GM19372 (cell line): Measurements from ENCODE around the gene SPTLC2.

Experiments used
- ATAC-seq: cut with Tn5 transposase; IDR thresholded peaks from one replicate; pipeline ENCODE4 v1.9.1; 2021; ENCODE audit warnings: mild to moderate bottlenecking, low read depth, moderate library complexity; ENCODE audit not compliant: unreplicated experiment

The SPTLC2 gene

GRCh38 chr14:77625360-77625759, 8.9 kb upstream of the SPTLC2 start:
- ATAC-seq: no peak

GRCh38 chr14:77623201-77623600, 6.8 kb upstream of the SPTLC2 start:
- ATAC-seq: no peak

- ATAC-seq: no peak
Measured at GRCh38 chr14:77622366-77622961, 6.0 kb upstream of the SPTLC2 start.

GRCh38 chr14:77620222-77620870, 3.9 kb upstream of the SPTLC2 start:
- ATAC-seq: no peak

- ATAC-seq: no peak
Measured at GRCh38 chr14:77618381-77618970, 2.0 kb upstream of the SPTLC2 start.

GRCh38 chr14:77616133-77616453, 344 bp downstream of the SPTLC2 start:
- ATAC-seq: no peak

GRCh38 chr14:77615361-77616132, 890 bp downstream of the SPTLC2 start:
- no peak for ATAC-seq

- ATAC-seq: no peak
Measured at GRCh38 chr14:77613201-77613600, 3.2 kb downstream of the SPTLC2 start.

GRCh38 chr14:77612011-77612620, 4.3 kb downstream of the SPTLC2 start:
- no peak for ATAC-seq

- ATAC-seq: no peak
Measured at GRCh38 chr14:77610553-77610952, 5.9 kb downstream of the SPTLC2 start.

GRCh38 chr14:77609922-77610321, 6.5 kb downstream of the SPTLC2 start:
- ATAC-seq: no peak

- ATAC-seq: no peak
Measured at GRCh38 chr14:77607741-77608302, 8.6 kb downstream of the SPTLC2 start.

- ATAC-seq: no peak
Measured at GRCh38 chr14:77605392-77605972, 11.0 kb downstream of the SPTLC2 start.

- no peak for ATAC-seq
Measured at GRCh38 chr14:77603654-77604255, 12.7 kb downstream of the SPTLC2 start.

- no peak for ATAC-seq
Measured at GRCh38 chr14:77603031-77603430, 13.4 kb downstream of the SPTLC2 start.

- no peak for ATAC-seq
Measured at GRCh38 chr14:77601846-77602619, 14.4 kb downstream of the SPTLC2 start.

- no peak for ATAC-seq
Measured at GRCh38 chr14:77599889-77600288, 16.5 kb downstream of the SPTLC2 start.

GRCh38 chr14:77598366-77599070, 17.9 kb downstream of the SPTLC2 start:
- ATAC-seq: no peak
